ENCODE data around the gene LPP.

LPP gene

DNA sequence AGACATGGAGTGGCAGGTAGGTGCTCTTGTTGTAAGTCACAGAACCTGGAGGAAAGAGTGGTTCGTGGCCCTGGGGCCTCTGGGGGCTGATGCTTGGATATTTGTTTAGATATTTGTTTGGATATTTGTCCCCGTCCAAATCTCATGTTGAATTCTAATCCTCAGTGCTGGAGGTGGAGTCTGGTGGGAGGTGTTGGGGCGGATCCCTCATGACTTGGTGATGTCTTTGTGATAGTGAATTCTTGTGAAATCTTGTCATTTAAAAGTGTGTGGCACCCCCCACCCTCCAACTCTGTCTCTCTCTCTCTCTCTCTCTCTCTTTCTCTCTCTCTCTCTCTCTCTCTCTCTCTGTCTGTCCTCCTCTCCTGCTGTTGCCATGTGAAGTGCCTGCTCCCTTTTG, 122.4 kb downstream of the LPP start:
- H3K4me1 ChIP-seq (ENCODE audit: control insufficient read depth, insufficient read depth, low read length), result peaks cover 4% of the 10 kb centered on the region
- no peaks in the 10 kb centered on the region for H3K27me3 ChIP-seq (ENCODE audit: control insufficient read depth, insufficient read depth, low read length)
- H3K9ac ChIP-seq (ENCODE audit: low read depth, low read length), result no peak overlapping the region
- H3K4me3 ChIP-seq (ENCODE audit: low read depth, low read length), result no peak overlapping the region
- no peaks in the 10 kb centered on the region for H3K36me3 ChIP-seq (ENCODE audit: control insufficient read depth, insufficient read depth, low read length)
- H3K9me3 ChIP-seq (ENCODE audit: control insufficient read depth, insufficient read depth, low read length), result no peaks in the 10 kb centered on the region

DNA sequence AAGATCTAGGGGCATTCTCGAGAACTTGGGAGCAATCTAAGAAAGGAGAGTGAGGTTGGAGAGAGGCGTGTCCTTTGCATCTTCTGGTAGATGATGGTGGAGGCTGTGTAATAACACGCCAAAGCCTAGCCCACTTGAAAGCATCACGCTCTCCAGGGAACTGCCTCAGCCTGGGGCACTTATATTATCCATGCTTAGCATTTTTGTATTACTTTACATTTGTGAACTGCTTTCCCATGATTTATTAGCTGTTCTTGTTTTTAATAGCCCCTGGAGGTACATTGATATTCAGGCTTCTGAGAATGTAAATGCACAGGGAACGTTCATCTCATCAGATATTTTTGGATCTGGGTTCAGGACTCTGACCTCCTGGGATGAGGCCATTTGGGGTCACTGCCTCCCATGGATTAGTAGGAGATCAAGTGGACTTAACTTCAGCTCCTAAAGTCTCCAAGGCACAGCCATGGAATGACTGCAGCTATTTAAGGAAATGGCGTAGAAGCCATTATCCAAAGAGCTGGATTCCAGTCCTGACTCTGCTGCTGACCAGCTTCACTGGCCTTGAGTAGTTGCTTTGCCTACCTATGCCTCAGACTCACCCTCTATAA, 124.9 kb downstream of the LPP start:
- Histone ChIP-seq H3K4me1 (ENCODE audit: control insufficient read depth, insufficient read depth, low read length) (peaks cover 4% of the 10 kb centered on the region), H3K9me3 (ENCODE audit: control insufficient read depth, insufficient read depth, low read length) (no peaks in the 10 kb centered on the region), H3K36me3 (ENCODE audit: control insufficient read depth, insufficient read depth, low read length) (no peaks in the 10 kb centered on the region), H3K4me3 (ENCODE audit: low read depth, low read length) (no peak overlapping the region), H3K27me3 (ENCODE audit: control insufficient read depth, insufficient read depth, low read length) (no peaks in the 10 kb centered on the region), H3K9ac (ENCODE audit: low read depth, low read length) (no peak overlapping the region)

DNA sequence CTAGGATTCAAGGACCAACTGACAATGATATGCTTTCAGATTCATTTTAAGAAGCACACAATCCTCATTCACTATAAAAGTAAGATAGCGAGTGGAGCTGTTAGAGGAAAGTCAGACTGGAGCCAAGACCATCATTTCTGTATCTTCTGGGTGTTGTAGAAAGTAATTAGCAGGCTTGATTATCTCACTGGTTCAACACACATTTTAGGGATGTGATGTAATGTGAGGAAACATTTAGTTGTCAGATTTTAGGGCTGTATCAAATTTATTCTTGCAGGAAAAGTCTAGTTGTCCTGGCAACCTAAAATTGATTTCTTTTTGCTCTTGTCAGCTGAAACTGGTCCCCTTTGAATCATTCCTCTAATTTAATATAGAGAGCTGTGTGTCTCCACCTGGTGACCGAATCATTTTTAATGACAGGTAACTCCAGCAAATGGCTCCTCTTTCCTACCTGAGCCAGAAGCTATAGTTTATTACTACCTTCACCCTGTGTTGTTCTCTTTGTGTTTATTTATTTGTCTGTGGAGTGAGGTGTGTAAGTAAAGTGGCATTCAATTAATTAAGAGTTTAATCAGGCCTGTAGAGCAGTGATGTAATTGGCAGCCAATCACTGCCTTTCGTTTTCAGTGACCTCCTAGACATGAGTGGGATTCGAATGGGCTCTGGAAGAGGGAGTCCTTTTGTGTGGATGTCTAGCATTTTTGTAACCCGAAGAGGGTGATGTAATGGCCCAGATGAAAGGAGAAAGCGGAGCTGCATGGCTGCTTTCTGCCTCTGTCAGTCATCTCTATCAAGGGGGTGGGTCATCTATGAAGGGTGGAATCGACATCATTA, 125.8 kb downstream of the LPP start:
- Histone ChIP-seq H3K4me3 (ENCODE audit: low read depth, low read length) (no peak overlapping the region), H3K9ac (ENCODE audit: low read depth, low read length) (no peak overlapping the region), H3K36me3 (ENCODE audit: control insufficient read depth, insufficient read depth, low read length) (no peaks in the 10 kb centered on the region), H3K4me1 (ENCODE audit: control insufficient read depth, insufficient read depth, low read length) (peaks cover 4% of the 10 kb centered on the region), H3K27me3 (ENCODE audit: control insufficient read depth, insufficient read depth, low read length) (no peaks in the 10 kb centered on the region), H3K9me3 (ENCODE audit: control insufficient read depth, insufficient read depth, low read length) (no peaks in the 10 kb centered on the region)

DNA sequence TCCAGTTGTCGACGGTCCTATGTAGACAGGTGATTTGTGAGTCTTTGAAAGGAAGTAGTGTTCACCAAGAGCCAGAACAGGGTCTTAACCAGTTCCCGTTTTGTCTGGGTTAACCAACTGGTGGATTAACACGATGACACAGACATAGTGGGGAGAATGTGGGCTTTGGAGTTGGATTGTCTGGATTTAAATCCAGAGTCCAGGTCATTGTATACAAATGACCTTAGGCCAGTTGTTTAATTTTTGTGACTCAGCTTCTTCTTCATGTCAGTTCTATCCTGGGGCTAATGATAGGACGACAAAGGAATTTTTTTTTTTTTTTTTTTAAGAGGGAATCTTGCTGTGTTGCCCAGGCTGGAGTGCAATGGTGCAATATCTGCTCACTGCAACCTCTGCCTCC, 126.7 kb downstream of the LPP start:
- H3K36me3 ChIP-seq (ENCODE audit: control insufficient read depth, insufficient read depth, low read length), result no peaks in the 10 kb centered on the region
- peaks cover 4% of the 10 kb centered on the region for H3K4me1 ChIP-seq (ENCODE audit: control insufficient read depth, insufficient read depth, low read length)
- no peak overlapping the region for H3K4me3 ChIP-seq (ENCODE audit: low read depth, low read length)

DNA sequence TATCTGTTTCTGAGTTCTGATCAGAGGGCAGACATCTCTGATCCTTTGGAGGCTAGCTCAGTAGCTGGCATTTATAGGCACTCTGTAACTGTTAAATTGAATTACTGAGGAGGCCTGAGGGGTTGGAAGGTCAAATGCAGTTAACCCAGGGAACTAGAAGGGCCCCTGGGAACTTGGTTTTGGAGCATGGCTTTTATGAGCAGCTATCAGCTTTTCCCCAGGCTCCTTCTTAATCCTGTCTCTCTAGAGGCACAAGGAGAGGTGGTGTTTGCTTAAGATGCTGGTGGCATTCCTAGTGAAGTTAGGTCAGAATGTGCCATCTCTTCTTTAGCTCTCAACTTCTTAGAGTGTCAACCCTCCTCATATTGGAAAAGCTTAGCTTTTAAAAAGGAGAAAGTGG, 128.9 kb downstream of the LPP start:
- Histone ChIP-seq H3K36me3 (ENCODE audit: control insufficient read depth, insufficient read depth, low read length) (no peaks in the 10 kb centered on the region), H3K4me3 (ENCODE audit: low read depth, low read length) (no peak overlapping the region), H3K9me3 (ENCODE audit: control insufficient read depth, insufficient read depth, low read length) (no peaks in the 10 kb centered on the region), H3K9ac (ENCODE audit: low read depth, low read length) (no peak overlapping the region), H3K27me3 (ENCODE audit: control insufficient read depth, insufficient read depth, low read length) (no peaks in the 10 kb centered on the region), H3K4me1 (ENCODE audit: control insufficient read depth, insufficient read depth, low read length) (no peaks in the 10 kb centered on the region)

More for the DNA sequence above, 126.7 kb downstream of the LPP start:
- H3K27me3 ChIP-seq (ENCODE audit: control insufficient read depth, insufficient read depth, low read length), result no peaks in the 10 kb centered on the region
- H3K9me3 ChIP-seq (ENCODE audit: control insufficient read depth, insufficient read depth, low read length), result no peaks in the 10 kb centered on the region
- H3K9ac ChIP-seq (ENCODE audit: low read depth, low read length), result no peak overlapping the region

- no peaks in the 10 kb centered on the region for H3K36me3 ChIP-seq (ENCODE audit: control insufficient read depth, insufficient read depth, low read length)
- no peak overlapping the region for H3K9ac ChIP-seq (ENCODE audit: low read depth, low read length)
- no peaks in the 10 kb centered on the region for H3K27me3 ChIP-seq (ENCODE audit: control insufficient read depth, insufficient read depth, low read length)
- H3K4me3 ChIP-seq (ENCODE audit: low read depth, low read length), result no peak overlapping the region
- peaks cover 2% of the 10 kb centered on the region for H3K4me1 ChIP-seq (ENCODE audit: control insufficient read depth, insufficient read depth, low read length)
- no peaks in the 10 kb centered on the region for H3K9me3 ChIP-seq (ENCODE audit: control insufficient read depth, insufficient read depth, low read length)
Observed at GRCh38 chr3:188283347-188283746, 129.4 kb downstream of the LPP start.

GRCh38 chr3:188284455-188285212, 130.7 kb downstream of the LPP start:
- Histone ChIP-seq H3K9ac (ENCODE audit: low read depth, low read length) (no peak overlapping the region), H3K36me3 (ENCODE audit: control insufficient read depth, insufficient read depth, low read length) (no peaks in the 10 kb centered on the region), H3K27me3 (ENCODE audit: control insufficient read depth, insufficient read depth, low read length) (no peaks in the 10 kb centered on the region), H3K9me3 (ENCODE audit: control insufficient read depth, insufficient read depth, low read length) (no peaks in the 10 kb centered on the region), H3K4me1 (ENCODE audit: control insufficient read depth, insufficient read depth, low read length) (peaks cover 4% of the 10 kb centered on the region), H3K4me3 (ENCODE audit: low read depth, low read length) (no peak overlapping the region)

DNA sequence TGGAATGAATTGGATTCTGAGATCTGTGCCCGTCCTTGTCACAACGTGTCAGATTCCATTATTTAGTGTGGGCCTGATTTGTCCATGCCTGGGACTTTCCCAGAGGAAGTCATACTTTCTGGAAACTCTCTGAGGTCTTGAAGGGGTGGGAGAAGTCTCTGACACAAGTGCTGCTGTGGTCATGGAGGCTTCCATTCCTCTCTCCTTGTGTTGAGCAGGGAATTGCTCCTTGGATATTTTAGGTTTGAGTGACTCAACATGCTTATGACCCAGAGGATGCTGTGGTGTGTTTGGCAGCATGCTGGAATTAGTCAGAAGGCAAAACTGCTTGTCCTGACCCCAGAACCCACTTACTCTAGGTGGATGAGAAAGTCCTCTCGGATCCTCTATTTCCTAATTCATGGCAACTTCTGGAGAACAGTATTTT, 132.1 kb downstream of the LPP start:
- H3K36me3 ChIP-seq (ENCODE audit: control insufficient read depth, insufficient read depth, low read length), result no peaks in the 10 kb centered on the region
- H3K9me3 ChIP-seq (ENCODE audit: control insufficient read depth, insufficient read depth, low read length), result no peaks in the 10 kb centered on the region
- H3K4me1 ChIP-seq (ENCODE audit: control insufficient read depth, insufficient read depth, low read length), result peaks cover 7% of the 10 kb centered on the region
- H3K9ac ChIP-seq (ENCODE audit: low read depth, low read length), result no peak overlapping the region
- no peak overlapping the region for H3K4me3 ChIP-seq (ENCODE audit: low read depth, low read length)
- H3K27me3 ChIP-seq (ENCODE audit: control insufficient read depth, insufficient read depth, low read length), result no peaks in the 10 kb centered on the region

DNA sequence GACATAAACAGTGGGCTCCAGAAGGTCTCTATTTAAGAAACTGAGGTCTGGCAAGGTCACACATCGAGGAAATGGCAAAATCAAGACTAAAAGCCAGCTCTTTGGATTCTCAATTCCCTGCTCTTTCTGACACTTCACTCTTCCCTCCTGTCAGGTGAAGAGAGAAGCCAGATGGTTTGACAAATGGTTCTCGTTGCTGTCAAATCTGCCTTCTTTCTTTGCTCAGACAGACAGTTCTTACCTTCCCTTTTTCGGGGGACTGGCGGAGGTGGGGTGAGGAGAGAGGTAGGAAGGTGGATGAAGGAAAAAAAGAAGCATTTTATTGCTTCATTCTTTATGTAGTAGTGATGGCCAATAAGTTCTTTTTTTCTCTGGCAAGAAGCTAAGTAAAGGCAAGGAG, 133.4 kb downstream of the LPP start:
- no peak overlapping the region for H3K4me3 ChIP-seq (ENCODE audit: low read depth, low read length)
- peaks cover 7% of the 10 kb centered on the region for H3K4me1 ChIP-seq (ENCODE audit: control insufficient read depth, insufficient read depth, low read length)
- H3K36me3 ChIP-seq (ENCODE audit: control insufficient read depth, insufficient read depth, low read length), result no peaks in the 10 kb centered on the region
- no peaks in the 10 kb centered on the region for H3K9me3 ChIP-seq (ENCODE audit: control insufficient read depth, insufficient read depth, low read length)
- H3K9ac ChIP-seq (ENCODE audit: low read depth, low read length), result no peak overlapping the region
- no peaks in the 10 kb centered on the region for H3K27me3 ChIP-seq (ENCODE audit: control insufficient read depth, insufficient read depth, low read length)

DNA sequence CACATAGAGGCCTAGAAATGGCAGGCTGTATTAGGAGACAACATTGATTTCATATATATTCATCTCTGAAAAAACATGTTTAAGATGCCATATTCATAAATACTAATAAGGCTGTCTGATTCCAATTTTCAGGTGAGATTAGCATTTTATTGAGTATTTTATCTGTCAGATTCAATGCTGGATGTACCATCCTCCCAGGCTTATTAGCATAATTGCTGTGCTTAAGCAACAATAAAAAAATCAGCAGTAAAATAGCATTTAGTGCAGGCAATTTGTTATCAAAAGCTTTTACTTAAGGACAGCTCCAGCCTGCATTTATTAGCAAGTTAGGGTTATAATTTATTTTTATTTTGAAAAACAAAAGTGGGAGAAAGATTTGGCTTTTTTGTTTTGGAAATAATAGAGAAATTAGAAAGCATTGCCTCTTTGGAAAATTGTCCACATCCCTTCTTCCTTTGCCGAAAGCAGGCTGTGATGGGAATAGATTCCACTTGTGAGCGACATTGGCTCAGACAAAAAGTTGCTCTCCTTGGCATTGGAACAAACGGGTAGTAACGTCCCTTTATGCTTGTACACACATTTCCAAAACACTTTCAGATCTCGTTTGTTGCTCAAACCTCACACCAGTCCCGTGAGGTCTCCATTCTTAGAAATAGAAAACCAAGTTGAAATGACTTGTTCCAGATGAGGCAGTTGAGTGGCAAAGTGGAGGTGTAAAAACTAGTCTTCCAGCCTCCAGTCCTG, 134.0 kb downstream of the LPP start:
- Histone ChIP-seq H3K9me3 (ENCODE audit: control insufficient read depth, insufficient read depth, low read length) (no peaks in the 10 kb centered on the region), H3K36me3 (ENCODE audit: control insufficient read depth, insufficient read depth, low read length) (no peaks in the 10 kb centered on the region), H3K4me1 (ENCODE audit: control insufficient read depth, insufficient read depth, low read length) (peaks cover 7% of the 10 kb centered on the region), H3K4me3 (ENCODE audit: low read depth, low read length) (no peak overlapping the region), H3K9ac (ENCODE audit: low read depth, low read length) (no peak overlapping the region), H3K27me3 (ENCODE audit: control insufficient read depth, insufficient read depth, low read length) (no peaks in the 10 kb centered on the region)

DNA sequence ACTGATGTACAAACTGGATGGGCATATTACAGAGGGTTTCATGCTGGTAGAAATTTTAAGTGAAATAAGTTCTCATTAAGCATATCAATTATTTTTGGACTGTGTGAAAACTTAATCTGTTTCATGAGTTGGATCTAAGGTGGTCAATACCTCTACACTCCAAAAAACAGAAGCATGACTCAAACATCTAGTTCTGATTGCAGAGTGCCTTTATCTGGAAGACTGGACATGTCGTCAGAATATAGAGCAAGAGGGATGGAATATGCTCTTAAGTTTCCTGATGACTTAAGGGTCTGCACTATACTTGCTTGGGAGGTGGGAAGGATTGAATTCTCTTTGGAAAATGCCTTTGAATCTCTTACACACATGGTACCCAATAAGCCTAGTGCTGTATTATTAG, 138.3 kb downstream of the LPP start:
- Histone ChIP-seq H3K4me1 (ENCODE audit: control insufficient read depth, insufficient read depth, low read length) (peaks cover 7% of the 10 kb centered on the region), H3K36me3 (ENCODE audit: control insufficient read depth, insufficient read depth, low read length) (no peaks in the 10 kb centered on the region), H3K27me3 (ENCODE audit: control insufficient read depth, insufficient read depth, low read length) (no peaks in the 10 kb centered on the region), H3K9me3 (ENCODE audit: control insufficient read depth, insufficient read depth, low read length) (no peaks in the 10 kb centered on the region), H3K9ac (ENCODE audit: low read depth, low read length) (no peak overlapping the region), H3K4me3 (ENCODE audit: low read depth, low read length) (no peak overlapping the region)
